HG02938 (cell line): Measurements from ENCODE around the gene GNAO1.

Experiments used
- ATAC-seq: cut with Tn5 transposase; IDR thresholded peaks from one replicate; pipeline ENCODE4 v1.9.1; 2021; ENCODE audit warnings: mild to moderate bottlenecking, moderate library complexity; ENCODE audit not compliant: unreplicated experiment

Gene GNAO1

DNA sequence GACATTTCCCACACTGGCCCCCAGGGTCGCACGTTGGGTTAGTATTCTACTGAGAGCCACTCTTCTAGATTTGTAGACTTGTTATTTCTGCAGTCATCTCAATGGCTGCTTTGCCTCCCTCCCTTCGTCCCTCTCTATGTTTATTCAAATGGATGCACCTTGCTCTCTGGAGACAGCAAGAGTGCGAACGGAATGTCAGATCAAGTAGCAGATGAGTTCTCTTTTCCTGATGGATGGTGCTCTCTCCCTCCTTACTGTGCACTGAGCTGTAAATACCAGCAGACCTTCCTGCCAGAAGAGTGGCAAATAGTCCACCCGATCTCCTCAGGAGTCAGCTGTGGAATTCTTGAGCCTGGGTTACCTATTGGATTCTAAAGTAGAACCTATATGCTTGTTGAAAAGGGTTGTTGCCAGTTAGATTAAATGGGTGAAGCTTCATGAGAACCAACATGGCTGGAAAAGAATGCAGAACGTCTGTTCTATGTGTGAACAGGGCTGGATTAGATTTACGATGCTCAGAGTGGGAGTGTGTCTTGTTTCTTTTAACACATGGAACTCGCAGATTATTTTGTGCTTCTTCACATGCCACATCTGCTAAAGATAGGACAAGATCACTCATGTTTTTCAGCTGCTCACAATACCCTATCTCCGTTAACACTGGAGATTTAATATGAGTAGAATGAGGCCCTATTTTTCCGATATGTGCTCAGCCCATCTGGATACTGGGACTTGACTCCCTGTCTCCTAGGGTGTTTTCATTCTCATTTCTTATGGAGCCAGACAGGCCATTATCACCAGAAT is 6.1 kb downstream of the GNAO1 start:
- ATAC-seq = no peak

- no peak for ATAC-seq
Measured at GRCh38 chr16:56198006-56198754, 6.9 kb downstream of the GNAO1 start.

GRCh38 chr16:56198755-56199114 is 7.4 kb downstream of the GNAO1 start:
- no peak for ATAC-seq

GRCh38 chr16:56199164-56199563 is 7.9 kb downstream of the GNAO1 start:
- no peak for ATAC-seq

GRCh38 chr16:56201030-56201429 is 9.7 kb downstream of the GNAO1 start:
- no peak for ATAC-seq

- no peak for ATAC-seq
Measured at GRCh38 chr16:56202036-56202435, 10.7 kb downstream of the GNAO1 start.

DNA sequence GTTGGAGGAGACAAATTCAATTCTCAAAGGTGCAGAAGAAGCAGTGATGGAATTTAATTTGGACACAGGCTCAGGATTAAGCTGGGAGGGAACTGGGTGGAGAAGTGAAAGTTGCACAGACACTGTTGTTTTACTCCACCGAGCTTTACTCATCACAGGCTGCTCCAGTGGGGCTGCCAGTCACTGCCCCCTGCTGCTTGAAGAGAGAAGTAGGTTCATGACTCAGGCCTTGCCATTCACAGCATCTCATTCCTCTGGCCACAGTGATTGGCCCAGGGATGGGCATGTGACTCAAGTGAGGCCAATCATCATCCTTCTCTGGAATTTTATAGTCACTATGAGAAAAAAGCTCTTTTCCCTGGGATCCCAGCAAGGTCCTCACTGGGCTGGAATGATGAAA is 11.8 kb downstream of the GNAO1 start:
- peak; percentile 73 for ATAC-seq

GRCh38 chr16:56204816-56205215 is 13.5 kb downstream of the GNAO1 start:
- ATAC-seq = no peak

DNA sequence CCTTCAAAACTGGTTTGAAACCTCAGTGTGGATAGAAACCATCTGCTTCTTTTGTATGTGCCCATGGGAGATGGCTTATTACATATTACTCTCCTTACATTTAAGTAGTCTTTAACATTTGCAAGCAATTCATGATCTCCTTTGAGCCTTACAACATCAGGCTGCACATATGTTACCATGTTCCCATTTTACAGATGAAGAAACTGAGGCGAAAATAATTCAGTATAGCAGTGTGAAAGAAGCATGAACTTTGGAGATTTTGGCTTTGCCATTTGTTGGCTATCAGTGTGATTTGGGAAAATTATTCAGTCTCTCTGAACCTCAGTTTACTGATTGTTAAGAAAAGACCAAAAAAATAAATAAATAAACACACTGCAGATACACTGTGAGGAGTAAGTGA is 15.7 kb downstream of the GNAO1 start:
- no peak for ATAC-seq

- ATAC-seq = no peak
Measured at GRCh38 chr16:56207421-56207820, 16.1 kb downstream of the GNAO1 start.

DNA sequence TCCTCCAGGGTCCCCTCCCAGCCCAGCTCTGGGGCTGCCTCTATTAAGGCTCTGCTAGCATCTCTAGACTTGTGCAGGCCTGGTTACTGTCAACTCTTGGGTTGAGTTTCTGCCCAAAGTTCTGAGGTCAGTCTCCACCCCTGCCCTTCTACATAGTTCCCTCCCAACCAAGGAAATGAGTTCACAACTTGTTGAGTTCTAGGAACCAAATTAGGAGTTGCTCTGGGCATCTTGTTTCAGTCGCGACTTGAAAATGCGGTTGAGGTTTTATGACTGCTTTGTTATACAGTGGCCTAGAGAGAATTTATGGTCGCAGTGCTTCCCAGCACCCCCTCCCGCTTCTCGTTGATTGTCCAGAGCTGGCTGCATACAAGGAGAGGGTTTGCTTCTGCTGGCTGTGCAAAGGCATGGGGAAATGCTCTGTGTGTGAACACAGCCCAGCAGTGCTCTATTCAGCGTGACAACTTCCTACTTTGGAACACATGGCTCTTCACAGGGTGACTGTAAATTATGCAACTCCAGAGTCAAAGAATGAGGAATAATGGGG is 20.2 kb downstream of the GNAO1 start:
- no peak for ATAC-seq

DNA sequence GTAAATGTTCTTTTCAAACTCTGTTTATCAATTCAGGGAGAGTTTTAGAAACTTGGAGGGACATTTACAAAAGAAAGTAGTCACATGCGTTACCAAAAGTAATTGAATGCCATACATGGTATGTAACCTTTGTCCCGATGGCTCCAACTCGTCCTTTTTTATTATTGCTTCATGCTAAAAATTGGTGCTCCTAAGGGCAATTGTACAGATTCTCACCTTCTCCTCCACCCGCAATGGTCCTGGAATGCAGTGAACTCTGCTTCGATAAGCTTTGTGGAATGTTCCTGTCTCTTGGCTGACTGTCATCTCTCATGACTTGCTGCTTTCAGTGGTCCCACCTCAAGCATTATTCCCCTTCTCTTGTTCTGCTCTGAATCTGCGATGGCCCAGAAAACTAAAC is 20.9 kb downstream of the GNAO1 start:
- no peak for ATAC-seq

- no peak for ATAC-seq
Measured at GRCh38 chr16:56221995-56222394, 30.7 kb downstream of the GNAO1 start.

GRCh38 chr16:56222474-56222997 is 31.2 kb downstream of the GNAO1 start:
- no peak for ATAC-seq

DNA sequence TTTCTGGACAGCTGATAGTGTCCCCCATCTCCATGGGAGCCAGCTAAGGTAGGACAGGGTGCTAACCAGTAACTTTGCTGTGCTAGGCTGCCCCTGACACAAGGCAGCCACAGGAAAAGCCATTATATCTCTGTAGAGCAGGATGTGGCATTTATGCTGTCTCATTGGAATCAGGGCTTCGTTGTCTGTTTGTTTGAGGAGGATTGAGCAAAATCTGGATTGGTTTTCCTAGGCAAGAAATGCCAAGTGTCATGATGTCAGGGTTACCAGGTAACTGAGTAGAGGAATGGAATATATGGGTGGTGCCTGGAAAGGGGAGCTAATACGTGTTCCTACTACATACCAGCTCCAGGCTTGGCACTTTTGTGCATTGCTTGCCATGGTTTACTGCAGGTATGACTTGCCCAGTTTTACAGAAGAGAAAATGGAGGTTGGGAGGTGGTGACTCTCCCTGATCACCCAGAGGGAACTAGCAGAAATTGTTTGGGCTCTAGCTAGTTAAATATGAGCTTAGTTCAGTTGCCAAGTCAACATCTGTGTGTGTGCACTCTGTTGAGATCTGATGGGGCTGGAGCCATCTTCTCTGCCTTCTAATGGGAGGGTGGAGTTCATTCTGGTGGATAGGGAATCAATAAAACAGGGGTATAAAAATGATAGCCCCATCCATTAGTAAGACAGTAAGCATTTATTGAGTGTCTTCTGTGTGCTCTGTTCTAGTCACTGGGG is 33.9 kb downstream of the GNAO1 start:
- no peak for ATAC-seq

- ATAC-seq = no peak
Measured at GRCh38 chr16:56226187-56226586, 34.9 kb downstream of the GNAO1 start.

DNA sequence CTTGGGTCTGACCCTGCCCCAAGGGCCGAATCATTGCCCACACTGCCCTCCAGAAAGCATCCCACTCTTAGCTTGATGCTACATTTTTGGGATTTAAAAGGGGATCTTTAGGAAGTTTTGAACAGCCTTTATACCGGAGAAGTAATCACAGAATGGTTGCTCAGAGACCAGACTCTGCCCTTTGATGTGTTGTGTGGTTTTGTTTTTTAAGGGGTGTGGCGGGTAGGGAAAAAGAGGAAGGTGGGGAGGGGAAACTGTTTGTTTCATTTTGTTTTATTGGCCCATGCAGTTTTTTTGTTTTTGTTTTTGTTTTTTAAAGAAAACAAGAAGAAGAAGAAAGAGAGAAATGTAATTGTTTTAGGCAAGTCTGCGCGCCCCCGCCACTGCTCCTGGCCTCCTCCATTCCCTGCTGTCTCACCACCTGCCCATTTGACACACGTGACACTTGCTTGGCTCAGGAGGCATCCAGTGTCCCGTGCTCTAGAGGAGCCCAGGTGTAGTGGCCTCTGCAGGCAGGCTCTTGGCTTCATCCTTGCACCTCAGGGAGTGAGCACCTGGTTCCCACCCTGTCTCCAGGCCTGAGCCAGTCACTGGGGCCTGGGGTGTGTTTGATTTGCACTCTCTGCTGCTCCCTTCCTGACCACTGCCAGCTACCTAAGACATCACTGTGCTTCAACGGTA is 35.7 kb downstream of the GNAO1 start:
- no peak for ATAC-seq

- no peak for ATAC-seq
Measured at GRCh38 chr16:56227936-56228335, 36.6 kb downstream of the GNAO1 start.

GRCh38 chr16:56228476-56228875 is 37.2 kb downstream of the GNAO1 start:
- no peak for ATAC-seq

GRCh38 chr16:56233795-56234566 is 42.7 kb downstream of the GNAO1 start:
- ATAC-seq = no peak
